GM19372 (cell line): Measurements from ENCODE around the gene MYCN.

ENCODE experiments used
- ATAC-seq: cut with Tn5 transposase; IDR thresholded peaks from one replicate; pipeline ENCODE4 v1.9.1; 2021; ENCODE audit warnings: mild to moderate bottlenecking, low read depth, moderate library complexity; ENCODE audit not compliant: unreplicated experiment

Gene MYCN

GRCh38 chr2:15930589-15931318 is 9.6 kb upstream of the MYCN start:
- no peak for ATAC-seq

- ATAC-seq, result no peak
These were observed 8.9 kb upstream of the MYCN start for GRCh38 chr2:15931319-15931890.

- ATAC-seq, result no peak
These were observed 8.4 kb upstream of the MYCN start for GRCh38 chr2:15931950-15932349.

GRCh38 chr2:15932394-15933183 is 7.8 kb upstream of the MYCN start:
- no peak for ATAC-seq

- ATAC-seq, result no peak
These were observed 7.0 kb upstream of the MYCN start for GRCh38 chr2:15933184-15933845.

GRCh38 chr2:15934291-15934945 is 5.9 kb upstream of the MYCN start:
- no peak for ATAC-seq

- no peak for ATAC-seq
These were observed 5.2 kb upstream of the MYCN start for GRCh38 chr2:15935189-15935588.

- ATAC-seq, result no peak
These were observed 4.7 kb upstream of the MYCN start for GRCh38 chr2:15935675-15936074.

GRCh38 chr2:15936277-15937104 is 3.9 kb upstream of the MYCN start:
- ATAC-seq, result no peak

- ATAC-seq, result no peak
These were observed 3.1 kb upstream of the MYCN start for GRCh38 chr2:15937105-15937881.

- no peak for ATAC-seq
These were observed 2.2 kb upstream of the MYCN start for GRCh38 chr2:15937882-15938802.

GRCh38 chr2:15938803-15939555 is 1.4 kb upstream of the MYCN start:
- ATAC-seq, result no peak

- ATAC-seq, result peak; percentile 59
These were observed 845 bp upstream of the MYCN start for GRCh38 chr2:15939556-15939853.

GRCh38 chr2:15940661-15941480 is 521 bp downstream of the MYCN start:
- no peak for ATAC-seq

GRCh38 chr2:15941481-15941850 is 1.1 kb downstream of the MYCN start:
- ATAC-seq, result no peak

GRCh38 chr2:15941871-15942710 is 1.7 kb downstream of the MYCN start:
- no peak for ATAC-seq
